Stimulated activated memory B cell treated with anti-CD40 and anti-IgM and Interleukin-4, amounts not matched to agents 10 μg/mL and 1 μg/mL and 100 μg/mL, for 72 hours (primary cell): ENCODE results near the gene CHST8.

Experiments used
- ATAC-seq: fragments of 150-1000 bp; cut with Tn5 transposase; 2 replicates; pipeline ENCODE4 v1.10.0; 2021
- H3K27ac Mint-ChIP-seq: one replicate; pipeline ENCODE4 v1.8.0; 2022; ENCODE audit warnings: mild to moderate bottlenecking, mixed read lengths
- H3K27me3 Mint-ChIP-seq: one replicate; pipeline ENCODE4 v1.8.0; 2022; ENCODE audit warnings: mixed read lengths
- H3K36me3 Mint-ChIP-seq: one replicate; pipeline ENCODE4 v1.8.0; 2022; ENCODE audit warnings: mixed read lengths
- H3K4me1 Mint-ChIP-seq: one replicate; pipeline ENCODE4 v1.8.0; 2022; ENCODE audit warnings: mixed read lengths
- H3K4me3 Mint-ChIP-seq: one replicate; pipeline ENCODE4 v1.8.0; 2022; ENCODE audit warnings: mild to moderate bottlenecking, moderate library complexity, mixed read lengths
- H3K9me3 Mint-ChIP-seq: one replicate; pipeline ENCODE4 v1.8.0; 2022; ENCODE audit warnings: mixed read lengths

The CHST8 gene

GRCh38 chr19:33789344-33789743, 167.6 kb downstream of the CHST8 start:
- H3K27ac Mint-ChIP-seq: no peak overlapping the region
- no peaks in the 10 kb centered on the region for H3K36me3 Mint-ChIP-seq
- no peaks in the 10 kb centered on the region for H3K9me3 Mint-ChIP-seq
- no peak overlapping the region for H3K4me3 Mint-ChIP-seq
- H3K27me3 Mint-ChIP-seq: peaks cover 41% of the 10 kb centered on the region
- no peak for ATAC-seq
- H3K4me1 Mint-ChIP-seq: no peaks in the 10 kb centered on the region

GRCh38 chr19:33794683-33795369, 173.1 kb downstream of the CHST8 start:
- no peak overlapping the region for H3K27ac Mint-ChIP-seq
- H3K9me3 Mint-ChIP-seq: no peaks in the 10 kb centered on the region
- no peaks in the 10 kb centered on the region for H3K36me3 Mint-ChIP-seq
- no peaks in the 10 kb centered on the region for H3K4me1 Mint-ChIP-seq
- H3K4me3 Mint-ChIP-seq: peak overlapping the region; percentile 81
- ATAC-seq: no peak
- peaks cover 38% of the 10 kb centered on the region for H3K27me3 Mint-ChIP-seq

GRCh38 chr19:33795370-33796163, 173.8 kb downstream of the CHST8 start:
- Mint-ChIP-seq H3K9me3 (no peaks in the 10 kb centered on the region), H3K27ac (no peak overlapping the region), H3K27me3 (peaks cover 37% of the 10 kb centered on the region), H3K4me3 (peak overlapping the region; percentile 81), H3K4me1 (no peaks in the 10 kb centered on the region), H3K36me3 (no peaks in the 10 kb centered on the region)
- peak; percentile 78 for ATAC-seq

GRCh38 chr19:33796164-33796875, 174.6 kb downstream of the CHST8 start, which contains the start of gene KCTD15:
TSS of gene KCTD15 (plus strand) at chr19:33796870. CDS start at chr19:33800455, 3,585 bp downstream.
- H3K4me3 Mint-ChIP-seq: peak within 1 kb of the TSS; percentile 85
- H3K9me3 Mint-ChIP-seq: no peaks in the 10 kb centered on the region
- H3K4me1 Mint-ChIP-seq: no peaks in the 10 kb centered on the region
- no peak within 1 kb of the TSS for H3K27ac Mint-ChIP-seq
- H3K36me3 Mint-ChIP-seq: no peaks in the 10 kb centered on the region
- no peak for ATAC-seq
- peaks cover 29% of the 10 kb centered on the region for H3K27me3 Mint-ChIP-seq

- no peak for ATAC-seq
- Mint-ChIP-seq H3K27me3 (peaks cover 16% of the 10 kb centered on the region), H3K9me3 (no peaks in the 10 kb centered on the region), H3K27ac (no peak overlapping the region), H3K4me3 (peak overlapping the region; percentile 62), H3K4me1 (no peaks in the 10 kb centered on the region), H3K36me3 (no peaks in the 10 kb centered on the region)
These were observed 176.3 kb downstream of the CHST8 start for GRCh38 chr19:33797802-33798671.

GRCh38 chr19:33798681-33799111, 176.9 kb downstream of the CHST8 start:
- Mint-ChIP-seq H3K36me3 (no peaks in the 10 kb centered on the region), H3K27ac (no peak overlapping the region), H3K4me1 (no peaks in the 10 kb centered on the region), H3K27me3 (peaks cover 9% of the 10 kb centered on the region), H3K9me3 (no peaks in the 10 kb centered on the region), H3K4me3 (no peak overlapping the region)
- no peak for ATAC-seq

- ATAC-seq: no peak
- Mint-ChIP-seq H3K27ac (no peak overlapping the region), H3K9me3 (no peaks in the 10 kb centered on the region), H3K27me3 (peaks cover 6% of the 10 kb centered on the region), H3K4me3 (no peak overlapping the region), H3K4me1 (no peaks in the 10 kb centered on the region), H3K36me3 (no peaks in the 10 kb centered on the region)
These were observed 177.7 kb downstream of the CHST8 start for GRCh38 chr19:33799476-33799875.

GRCh38 chr19:33800012-33800680, 178.4 kb downstream of the CHST8 start:
- ATAC-seq: no peak
- H3K36me3 Mint-ChIP-seq: no peaks in the 10 kb centered on the region
- H3K4me1 Mint-ChIP-seq: no peaks in the 10 kb centered on the region
- H3K4me3 Mint-ChIP-seq: no peak overlapping the region
- H3K27ac Mint-ChIP-seq: no peak overlapping the region
- no peaks in the 10 kb centered on the region for H3K9me3 Mint-ChIP-seq
- no peaks in the 10 kb centered on the region for H3K27me3 Mint-ChIP-seq

- Mint-ChIP-seq H3K27ac (no peak overlapping the region), H3K4me3 (no peak overlapping the region), H3K9me3 (no peaks in the 10 kb centered on the region), H3K27me3 (no peaks in the 10 kb centered on the region), H3K4me1 (no peaks in the 10 kb centered on the region), H3K36me3 (no peaks in the 10 kb centered on the region)
- no peak for ATAC-seq
These were observed 179.7 kb downstream of the CHST8 start for GRCh38 chr19:33801411-33801810.

- Mint-ChIP-seq H3K4me1 (no peaks in the 10 kb centered on the region), H3K27ac (no peak overlapping the region), H3K36me3 (no peaks in the 10 kb centered on the region), H3K4me3 (no peak overlapping the region), H3K9me3 (no peaks in the 10 kb centered on the region), H3K27me3 (no peaks in the 10 kb centered on the region)
- no peak for ATAC-seq
These were observed 180.2 kb downstream of the CHST8 start for GRCh38 chr19:33802001-33802400.

- no peaks in the 10 kb centered on the region for H3K4me1 Mint-ChIP-seq
- no peaks in the 10 kb centered on the region for H3K9me3 Mint-ChIP-seq
- H3K27me3 Mint-ChIP-seq: no peaks in the 10 kb centered on the region
- no peak overlapping the region for H3K4me3 Mint-ChIP-seq
- H3K27ac Mint-ChIP-seq: no peak overlapping the region
- no peak for ATAC-seq
- no peaks in the 10 kb centered on the region for H3K36me3 Mint-ChIP-seq
These were observed 181.0 kb downstream of the CHST8 start for GRCh38 chr19:33802801-33803200.

GRCh38 chr19:33803383-33803782, 181.6 kb downstream of the CHST8 start:
- Mint-ChIP-seq H3K9me3 (no peaks in the 10 kb centered on the region), H3K27me3 (no peaks in the 10 kb centered on the region), H3K4me1 (no peaks in the 10 kb centered on the region), H3K36me3 (no peaks in the 10 kb centered on the region), H3K4me3 (no peak overlapping the region), H3K27ac (no peak overlapping the region)
- ATAC-seq: no peak

GRCh38 chr19:33804021-33804799, 182.5 kb downstream of the CHST8 start:
- H3K27ac Mint-ChIP-seq: no peak overlapping the region
- no peaks in the 10 kb centered on the region for H3K4me1 Mint-ChIP-seq
- no peak for ATAC-seq
- H3K27me3 Mint-ChIP-seq: no peaks in the 10 kb centered on the region
- no peaks in the 10 kb centered on the region for H3K9me3 Mint-ChIP-seq
- no peaks in the 10 kb centered on the region for H3K36me3 Mint-ChIP-seq
- no peak overlapping the region for H3K4me3 Mint-ChIP-seq

- no peak overlapping the region for H3K27ac Mint-ChIP-seq
- H3K4me3 Mint-ChIP-seq: no peak overlapping the region
- no peaks in the 10 kb centered on the region for H3K36me3 Mint-ChIP-seq
- no peaks in the 10 kb centered on the region for H3K4me1 Mint-ChIP-seq
- no peaks in the 10 kb centered on the region for H3K27me3 Mint-ChIP-seq
- no peaks in the 10 kb centered on the region for H3K9me3 Mint-ChIP-seq
- ATAC-seq: no peak
These were observed 183.6 kb downstream of the CHST8 start for GRCh38 chr19:33805313-33805712.
